ENCODE data around the gene DCXR. TPM values are rescaled to one million over a fixed set of nuclear protein-coding genes. Genes with fewer than 3 reads are reported as not detected.

DCXR gene
- total and polyA plus RNA-seq, 2 of the 13 experiments (the other 11 are each of a cell fraction or from before 2014, with no cell fraction given): 287 to 311 TPM

DNA sequence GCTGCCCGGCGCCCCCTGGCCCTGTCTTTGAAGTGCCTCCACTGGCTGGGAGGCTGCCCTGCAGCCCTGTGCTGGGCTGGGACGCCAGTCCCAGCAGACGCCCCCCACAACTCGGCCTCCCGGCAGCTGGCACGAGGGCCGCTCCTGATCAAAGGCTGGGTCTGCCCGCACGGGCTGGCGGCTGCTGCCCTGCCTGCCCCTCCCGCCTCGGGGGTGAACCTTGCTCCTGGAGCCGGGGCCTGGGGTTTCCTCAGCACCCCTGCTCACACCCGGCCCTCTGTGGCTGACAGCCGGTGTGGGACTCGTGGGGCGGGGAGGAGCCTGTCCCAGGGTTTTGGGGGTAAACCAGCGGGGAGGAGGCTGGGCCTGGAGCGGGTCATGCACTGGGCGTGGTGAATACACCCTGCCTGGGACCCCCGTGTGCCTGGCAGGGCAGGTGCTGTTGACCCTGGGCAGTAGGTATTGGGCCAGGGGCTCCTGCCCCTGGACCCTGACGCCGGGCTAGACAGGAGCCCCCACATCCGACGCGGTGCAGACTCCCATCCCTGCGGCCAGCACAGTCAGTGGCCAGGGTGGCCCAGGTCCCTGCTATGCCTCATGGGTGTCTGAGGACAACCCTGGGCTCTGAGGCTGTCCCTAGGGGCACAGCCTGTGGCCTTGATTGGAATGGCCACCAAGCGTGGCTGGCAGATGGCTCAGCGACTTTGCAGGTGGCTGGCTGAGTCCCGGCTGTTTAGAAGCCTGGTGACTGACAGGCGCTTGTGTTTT, 36.5 kb downstream of the DCXR start (continued):
- TF ChIP-seq, protein P1, sequence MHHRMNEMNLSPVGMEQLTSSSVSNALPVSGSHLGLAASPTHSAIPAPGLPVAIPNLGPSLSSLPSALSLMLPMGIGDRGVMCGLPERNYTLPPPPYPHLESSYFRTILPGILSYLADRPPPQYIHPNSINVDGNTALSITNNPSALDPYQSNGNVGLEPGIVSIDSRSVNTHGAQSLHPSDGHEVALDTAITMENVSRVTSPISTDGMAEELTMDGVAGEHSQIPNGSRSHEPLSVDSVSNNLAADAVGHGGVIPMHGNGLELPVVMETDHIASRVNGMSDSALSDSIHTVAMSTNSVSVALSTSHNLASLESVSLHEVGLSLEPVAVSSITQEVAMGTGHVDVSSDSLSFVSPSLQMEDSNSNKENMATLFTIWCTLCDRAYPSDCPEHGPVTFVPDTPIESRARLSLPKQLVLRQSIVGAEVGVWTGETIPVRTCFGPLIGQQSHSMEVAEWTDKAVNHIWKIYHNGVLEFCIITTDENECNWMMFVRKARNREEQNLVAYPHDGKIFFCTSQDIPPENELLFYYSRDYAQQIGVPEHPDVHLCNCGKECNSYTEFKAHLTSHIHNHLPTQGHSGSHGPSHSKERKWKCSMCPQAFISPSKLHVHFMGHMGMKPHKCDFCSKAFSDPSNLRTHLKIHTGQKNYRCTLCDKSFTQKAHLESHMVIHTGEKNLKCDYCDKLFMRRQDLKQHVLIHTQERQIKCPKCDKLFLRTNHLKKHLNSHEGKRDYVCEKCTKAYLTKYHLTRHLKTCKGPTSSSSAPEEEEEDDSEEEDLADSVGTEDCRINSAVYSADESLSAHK (CRISPR knock-in tag; IDR thresholded peaks at IDR 0.05; ENCODE audit: borderline replicate concordance): no peak
- TF ChIP-seq, protein P2, sequence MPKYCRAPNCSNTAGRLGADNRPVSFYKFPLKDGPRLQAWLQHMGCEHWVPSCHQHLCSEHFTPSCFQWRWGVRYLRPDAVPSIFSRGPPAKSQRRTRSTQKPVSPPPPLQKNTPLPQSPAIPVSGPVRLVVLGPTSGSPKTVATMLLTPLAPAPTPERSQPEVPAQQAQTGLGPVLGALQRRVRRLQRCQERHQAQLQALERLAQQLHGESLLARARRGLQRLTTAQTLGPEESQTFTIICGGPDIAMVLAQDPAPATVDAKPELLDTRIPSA (CRISPR knock-in tag; IDR thresholded peaks at IDR 0.05; ENCODE audit: borderline replicate concordance): peak; percentile 96
- TF ChIP-seq ZNF143 (CRISPR knock-in tag; IDR thresholded peaks at IDR 0.05) (peak; percentile 59; the same call in 1 of the 2 replicates), TBL1XR1 (IDR thresholded peaks at IDR 0.05; ENCODE audit: borderline replicate concordance, low read length, partially characterized antibody) (no peak), ZNF768 (CRISPR knock-in tag; IDR thresholded peaks at IDR 0.05) (peak; percentile 81), JARID2 (CRISPR knock-in tag; IDR thresholded peaks at IDR 0.05; ENCODE audit: insufficient replicate concordance) (peak; percentile 70), TEAD2 (CRISPR knock-in tag; IDR thresholded peaks at IDR 0.05) (0 out of 2 replicates have a peak, but pooled peaks have one; percentile 61), ZNF724P (CRISPR knock-in tag; IDR thresholded peaks at IDR 0.05; ENCODE audit: borderline replicate concordance) (peak; percentile 44), NFKBIZ (CRISPR knock-in tag; IDR thresholded peaks at IDR 0.05) (peak; percentile 98), ZNF468 (CRISPR knock-in tag; IDR thresholded peaks at IDR 0.05) (0 out of 2 replicates have a peak, but pooled peaks have one; percentile 8), ZNF282 (IDR thresholded peaks at IDR 0.05; ENCODE audit: partially characterized antibody) (no peak), FIP1L1 (IDR thresholded peaks at IDR 0.05; ENCODE audit: borderline replicate concordance, insufficient read depth, low read depth, low read length) (peak; percentile 90; the same call in 1 of the 2 replicates), HMG20A (CRISPR knock-in tag; IDR thresholded peaks at IDR 0.05; ENCODE audit: borderline replicate concordance) (peak; percentile 87; the same call in 1 of the 2 replicates), ZNF841 (CRISPR knock-in tag; IDR thresholded peaks at IDR 0.05; ENCODE audit: borderline replicate concordance) (peak; percentile 85), ZNF33A (CRISPR knock-in tag; IDR thresholded peaks at IDR 0.05; ENCODE audit: borderline replicate concordance) (no peak), ZNF615 (CRISPR knock-in tag; IDR thresholded peaks at IDR 0.05; ENCODE audit: borderline replicate concordance) (no peak)
- TF ChIP-seq, protein P3, sequence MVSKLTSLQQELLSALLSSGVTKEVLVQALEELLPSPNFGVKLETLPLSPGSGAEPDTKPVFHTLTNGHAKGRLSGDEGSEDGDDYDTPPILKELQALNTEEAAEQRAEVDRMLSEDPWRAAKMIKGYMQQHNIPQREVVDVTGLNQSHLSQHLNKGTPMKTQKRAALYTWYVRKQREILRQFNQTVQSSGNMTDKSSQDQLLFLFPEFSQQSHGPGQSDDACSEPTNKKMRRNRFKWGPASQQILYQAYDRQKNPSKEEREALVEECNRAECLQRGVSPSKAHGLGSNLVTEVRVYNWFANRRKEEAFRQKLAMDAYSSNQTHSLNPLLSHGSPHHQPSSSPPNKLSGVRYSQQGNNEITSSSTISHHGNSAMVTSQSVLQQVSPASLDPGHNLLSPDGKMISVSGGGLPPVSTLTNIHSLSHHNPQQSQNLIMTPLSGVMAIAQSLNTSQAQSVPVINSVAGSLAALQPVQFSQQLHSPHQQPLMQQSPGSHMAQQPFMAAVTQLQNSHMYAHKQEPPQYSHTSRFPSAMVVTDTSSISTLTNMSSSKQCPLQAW (CRISPR knock-in tag; IDR thresholded peaks at IDR 0.05): peak; percentile 97
- TF ChIP-seq, protein P4, sequence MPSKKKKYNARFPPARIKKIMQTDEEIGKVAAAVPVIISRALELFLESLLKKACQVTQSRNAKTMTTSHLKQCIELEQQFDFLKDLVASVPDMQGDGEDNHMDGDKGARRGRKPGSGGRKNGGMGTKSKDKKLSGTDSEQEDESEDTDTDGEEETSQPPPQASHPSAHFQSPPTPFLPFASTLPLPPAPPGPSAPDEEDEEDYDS (CRISPR knock-in tag; IDR thresholded peaks at IDR 0.05): peak; percentile 27; the same call in 1 of the 2 replicates
- TF ChIP-seq, protein P5, sequence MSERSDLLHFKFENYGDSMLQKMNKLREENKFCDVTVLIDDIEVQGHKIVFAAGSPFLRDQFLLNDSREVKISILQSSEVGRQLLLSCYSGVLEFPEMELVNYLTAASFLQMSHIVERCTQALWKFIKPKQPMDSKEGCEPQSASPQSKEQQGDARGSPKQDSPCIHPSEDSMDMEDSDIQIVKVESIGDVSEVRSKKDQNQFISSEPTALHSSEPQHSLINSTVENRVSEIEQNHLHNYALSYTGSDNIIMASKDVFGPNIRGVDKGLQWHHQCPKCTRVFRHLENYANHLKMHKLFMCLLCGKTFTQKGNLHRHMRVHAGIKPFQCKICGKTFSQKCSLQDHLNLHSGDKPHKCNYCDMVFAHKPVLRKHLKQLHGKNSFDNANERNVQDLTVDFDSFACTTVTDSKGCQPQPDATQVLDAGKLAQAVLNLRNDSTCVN (CRISPR knock-in tag; IDR thresholded peaks at IDR 0.05; ENCODE audit: borderline replicate concordance): peak; percentile 94
- TF ChIP-seq, protein P6, sequence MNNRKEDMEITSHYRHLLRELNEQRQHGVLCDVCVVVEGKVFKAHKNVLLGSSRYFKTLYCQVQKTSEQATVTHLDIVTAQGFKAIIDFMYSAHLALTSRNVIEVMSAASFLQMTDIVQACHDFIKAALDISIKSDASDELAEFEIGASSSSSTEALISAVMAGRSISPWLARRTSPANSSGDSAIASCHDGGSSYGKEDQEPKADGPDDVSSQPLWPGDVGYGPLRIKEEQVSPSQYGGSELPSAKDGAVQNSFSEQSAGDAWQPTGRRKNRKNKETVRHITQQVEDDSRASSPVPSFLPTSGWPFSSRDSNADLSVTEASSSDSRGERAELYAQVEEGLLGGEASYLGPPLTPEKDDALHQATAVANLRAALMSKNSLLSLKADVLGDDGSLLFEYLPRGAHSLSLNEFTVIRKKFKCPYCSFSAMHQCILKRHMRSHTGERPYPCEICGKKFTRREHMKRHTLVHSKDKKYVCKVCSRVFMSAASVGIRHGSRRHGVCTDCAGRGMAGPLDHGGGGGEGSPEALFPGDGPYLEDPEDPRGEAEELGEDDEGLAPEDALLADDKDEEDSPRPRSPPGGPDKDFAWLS (CRISPR knock-in tag; IDR thresholded peaks at IDR 0.05; ENCODE audit: borderline replicate concordance): 0 out of 2 replicates have a peak, but pooled peaks have one; percentile 88
